Measurements from ENCODE around the gene CSNK1E.

Gene CSNK1E

DNA sequence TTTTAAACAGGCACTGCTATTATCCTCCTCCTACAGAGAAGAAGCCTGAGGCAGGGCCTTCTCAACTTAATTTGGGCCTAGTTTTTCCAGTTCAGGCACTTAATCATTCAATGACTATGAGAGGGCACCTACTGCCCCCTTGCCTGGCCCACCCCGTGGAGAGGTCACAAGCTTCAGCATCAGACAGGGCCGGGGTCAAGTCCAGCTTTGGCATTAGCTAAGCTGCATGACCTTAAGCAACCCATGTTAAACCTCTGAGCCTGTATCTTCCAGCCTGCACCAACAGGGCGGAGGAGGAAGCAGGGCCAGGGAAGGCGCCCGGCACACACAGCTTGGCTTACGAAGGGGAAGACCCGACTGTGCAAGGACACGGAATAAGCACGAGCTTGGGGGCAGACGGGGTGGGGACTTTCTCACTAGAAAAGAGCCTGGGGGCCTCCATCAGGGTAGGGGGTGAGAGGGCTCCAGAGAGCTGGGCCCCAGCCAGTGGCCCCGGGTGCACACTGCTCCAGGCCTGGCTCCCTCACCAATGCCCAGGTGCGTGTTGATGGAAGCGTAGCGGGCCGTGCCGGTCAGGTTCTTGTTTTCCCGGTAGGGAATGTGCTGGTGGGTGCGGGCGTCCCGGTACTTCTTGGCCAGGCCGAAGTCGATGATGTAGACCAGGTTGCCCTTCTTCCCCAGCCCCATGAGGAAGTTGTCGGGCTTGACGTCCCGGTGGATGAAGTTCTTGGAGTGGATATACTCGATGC, 16.9 kb downstream of the CSNK1E start:
- peaks cover 2% of the 10 kb centered on the region for H3K4me1 ChIP-seq (ENCODE audit: control insufficient read depth, low read depth, low read length)
- H3K36me3 ChIP-seq (ENCODE audit: control insufficient read depth, low read depth, low read length) = peaks cover 85% of the 10 kb centered on the region
- no peak overlapping the region for H3K27ac ChIP-seq (ENCODE audit: low read length)
- H3K9ac ChIP-seq (ENCODE audit: low read length) = no peak overlapping the region
- H3K27me3 ChIP-seq (ENCODE audit: control insufficient read depth, insufficient read depth, low read length) = no peaks in the 10 kb centered on the region
- H3K4me3 ChIP-seq (ENCODE audit: low read length) = no peak overlapping the region
- no peaks in the 10 kb centered on the region for H3K9me3 ChIP-seq (ENCODE audit: control insufficient read depth, low read depth, low read length)

DNA sequence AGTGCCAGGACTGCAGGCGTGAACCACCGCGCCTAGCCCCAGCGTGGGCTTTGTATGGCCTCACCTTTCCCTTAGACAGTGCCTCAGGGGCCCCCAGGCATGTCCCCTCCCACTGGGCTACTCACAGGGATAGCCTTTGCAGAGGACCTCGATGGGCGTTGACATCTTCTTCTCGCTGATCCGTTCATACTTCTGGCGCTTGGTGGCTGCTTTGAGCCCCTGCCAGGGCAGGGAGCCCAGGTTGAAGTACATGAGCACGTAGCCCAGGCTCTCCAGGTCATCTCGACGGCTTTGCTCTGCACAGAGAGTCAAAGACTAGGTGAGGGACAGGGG, 17.5 kb downstream of the CSNK1E start:
- no peak overlapping the region for H3K27ac ChIP-seq (ENCODE audit: low read length)
- no peak overlapping the region for H3K9ac ChIP-seq (ENCODE audit: low read length)
- no peak overlapping the region for H3K4me3 ChIP-seq (ENCODE audit: low read length)
- H3K9me3 ChIP-seq (ENCODE audit: control insufficient read depth, low read depth, low read length) = no peaks in the 10 kb centered on the region
- peaks cover 86% of the 10 kb centered on the region for H3K36me3 ChIP-seq (ENCODE audit: control insufficient read depth, low read depth, low read length)
- H3K27me3 ChIP-seq (ENCODE audit: control insufficient read depth, insufficient read depth, low read length) = no peaks in the 10 kb centered on the region
- no peaks in the 10 kb centered on the region for H3K4me1 ChIP-seq (ENCODE audit: control insufficient read depth, low read depth, low read length)

DNA sequence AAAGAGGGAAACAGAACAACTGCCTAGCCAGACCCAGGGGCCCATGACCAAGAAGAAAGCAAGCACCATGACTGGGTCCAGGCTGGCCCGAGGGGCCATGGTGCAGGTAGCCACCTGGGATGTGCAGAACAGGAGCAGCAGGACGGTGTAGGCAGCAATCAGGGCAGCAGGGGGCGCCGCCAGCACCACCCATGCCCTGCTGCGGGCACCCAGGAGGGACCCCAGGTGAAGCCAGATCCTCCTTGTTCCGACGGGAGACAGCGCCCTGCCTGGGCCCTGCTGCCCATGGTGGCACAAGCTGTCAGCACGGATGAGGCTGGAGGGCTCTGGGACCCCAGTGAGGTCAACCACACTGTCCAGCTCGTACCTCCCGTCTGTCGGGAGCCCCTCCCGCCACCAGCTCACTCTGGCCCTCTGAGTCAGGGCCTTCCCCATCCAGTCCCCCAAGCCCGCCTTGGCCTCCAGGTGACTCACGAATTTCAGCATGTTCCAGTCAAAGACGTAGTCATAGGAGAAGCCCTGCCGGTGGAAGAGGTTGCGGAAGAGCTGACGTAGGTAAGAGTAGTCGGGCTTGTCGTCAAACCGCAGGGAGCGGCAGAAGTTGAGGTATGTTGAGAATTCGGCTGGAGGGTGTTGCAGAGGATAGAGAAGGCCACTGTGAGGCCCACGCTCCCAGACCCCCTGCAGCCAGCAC, 18.8 kb downstream of the CSNK1E start:
- Histone ChIP-seq H3K9me3 (ENCODE audit: control insufficient read depth, low read depth, low read length) (no peaks in the 10 kb centered on the region), H3K27me3 (ENCODE audit: control insufficient read depth, insufficient read depth, low read length) (no peaks in the 10 kb centered on the region), H3K9ac (ENCODE audit: low read length) (no peak overlapping the region), H3K4me1 (ENCODE audit: control insufficient read depth, low read depth, low read length) (no peaks in the 10 kb centered on the region), H3K4me3 (ENCODE audit: low read length) (no peak overlapping the region), H3K36me3 (ENCODE audit: control insufficient read depth, low read depth, low read length) (peaks cover 85% of the 10 kb centered on the region), H3K27ac (ENCODE audit: low read length) (no peak overlapping the region)

DNA sequence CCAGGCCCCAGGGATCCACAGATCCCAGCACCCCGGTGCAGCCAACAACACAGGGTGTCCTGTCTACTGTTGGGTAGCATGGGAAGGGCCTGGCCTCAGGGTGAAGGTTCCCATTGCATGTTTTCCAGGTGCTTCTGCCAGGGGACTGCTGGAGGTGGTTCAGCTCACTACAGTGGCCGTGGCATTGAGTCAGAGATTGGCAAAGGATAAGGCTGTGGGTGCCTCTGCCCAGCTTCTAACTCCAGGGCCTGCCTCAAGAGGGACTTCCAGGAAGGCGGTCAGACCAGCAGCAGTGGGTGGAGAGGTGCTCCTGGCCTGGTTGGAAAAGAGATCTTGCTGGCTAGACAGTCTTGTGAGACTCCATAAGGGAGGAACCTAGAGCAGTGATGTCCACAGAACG, 20.9 kb downstream of the CSNK1E start:
- Histone ChIP-seq H3K4me1 (ENCODE audit: control insufficient read depth, low read depth, low read length) (no peaks in the 10 kb centered on the region), H3K27ac (ENCODE audit: low read length) (no peak overlapping the region), H3K36me3 (ENCODE audit: control insufficient read depth, low read depth, low read length) (peaks cover 86% of the 10 kb centered on the region), H3K4me3 (ENCODE audit: low read length) (no peak overlapping the region), H3K27me3 (ENCODE audit: control insufficient read depth, insufficient read depth, low read length) (no peaks in the 10 kb centered on the region), H3K9me3 (ENCODE audit: control insufficient read depth, low read depth, low read length) (no peaks in the 10 kb centered on the region), H3K9ac (ENCODE audit: low read length) (no peak overlapping the region)

DNA sequence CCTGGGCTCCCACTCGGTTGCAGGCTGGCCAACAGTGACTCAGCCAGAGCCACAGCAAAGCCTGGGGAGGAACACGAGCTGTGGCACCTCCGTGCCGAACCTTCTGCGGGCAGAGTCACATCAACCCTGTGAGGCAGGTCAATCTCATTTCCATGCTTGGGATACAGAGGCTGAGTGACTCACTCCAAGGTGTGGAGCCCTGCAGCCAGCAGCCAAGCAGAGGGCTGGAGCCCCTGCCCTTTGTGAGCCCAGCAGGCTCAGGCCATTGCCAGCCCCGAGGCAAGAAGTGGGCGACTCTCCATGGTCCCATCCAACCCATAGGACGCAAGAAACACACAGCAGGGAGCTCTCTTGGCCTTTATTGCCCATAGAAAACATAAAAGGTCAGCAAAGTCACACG, 21.4 kb downstream of the CSNK1E start:
- peaks cover 81% of the 10 kb centered on the region for H3K36me3 ChIP-seq (ENCODE audit: control insufficient read depth, low read depth, low read length)
- H3K9me3 ChIP-seq (ENCODE audit: control insufficient read depth, low read depth, low read length) = no peaks in the 10 kb centered on the region
- H3K27me3 ChIP-seq (ENCODE audit: control insufficient read depth, insufficient read depth, low read length) = no peaks in the 10 kb centered on the region
- no peak overlapping the region for H3K9ac ChIP-seq (ENCODE audit: low read length)
- no peak overlapping the region for H3K4me3 ChIP-seq (ENCODE audit: low read length)
- H3K27ac ChIP-seq (ENCODE audit: low read length) = no peak overlapping the region
- H3K4me1 ChIP-seq (ENCODE audit: control insufficient read depth, low read depth, low read length) = no peaks in the 10 kb centered on the region

DNA sequence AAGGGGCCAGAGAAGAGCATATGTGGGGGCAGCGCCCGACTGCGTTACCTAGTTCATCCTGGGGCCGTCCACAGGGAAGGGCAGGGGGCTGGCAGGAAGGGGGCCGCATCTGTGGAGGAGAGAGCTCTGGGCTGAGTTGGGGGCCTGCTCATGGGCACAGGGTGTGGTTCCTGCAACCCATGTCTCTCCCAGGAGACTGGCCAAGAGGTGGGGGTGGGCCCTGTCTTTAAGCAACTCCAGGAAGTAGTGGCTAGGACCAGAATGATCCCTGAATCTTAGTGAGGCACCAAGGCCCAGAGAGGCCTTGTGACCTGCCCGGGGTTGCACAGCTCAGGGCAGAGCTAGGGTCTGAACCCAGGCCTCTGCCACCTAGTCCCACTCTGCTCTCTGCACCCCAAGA, 21.9 kb downstream of the CSNK1E start:
- Histone ChIP-seq H3K4me3 (ENCODE audit: low read length) (no peak overlapping the region), H3K9me3 (ENCODE audit: control insufficient read depth, low read depth, low read length) (no peaks in the 10 kb centered on the region), H3K9ac (ENCODE audit: low read length) (no peak overlapping the region), H3K36me3 (ENCODE audit: control insufficient read depth, low read depth, low read length) (peaks cover 75% of the 10 kb centered on the region), H3K27ac (ENCODE audit: low read length) (no peak overlapping the region), H3K27me3 (ENCODE audit: control insufficient read depth, insufficient read depth, low read length) (no peaks in the 10 kb centered on the region), H3K4me1 (ENCODE audit: control insufficient read depth, low read depth, low read length) (no peaks in the 10 kb centered on the region)

DNA sequence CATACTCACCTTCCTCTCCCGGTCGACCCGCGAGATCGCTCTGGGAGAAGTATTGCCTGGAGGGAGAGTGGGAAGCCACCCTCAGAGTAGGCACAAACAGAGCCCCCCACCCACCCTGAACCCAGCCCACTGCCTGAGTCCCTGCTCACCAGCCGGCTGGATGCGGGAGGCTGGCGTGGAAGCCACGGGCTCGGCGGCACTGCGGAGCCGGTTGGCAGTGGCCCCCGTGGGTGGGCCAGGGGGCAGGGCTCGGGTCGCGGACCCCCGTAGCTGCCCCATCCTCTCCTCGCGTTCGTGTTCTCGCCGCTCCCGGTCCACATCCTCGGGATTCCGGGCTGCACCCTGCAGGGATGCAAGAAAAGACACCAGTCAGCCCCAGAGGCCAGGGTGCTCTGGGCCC, 23.0 kb downstream of the CSNK1E start:
- Histone ChIP-seq H3K4me3 (ENCODE audit: low read length) (no peak overlapping the region), H3K9ac (ENCODE audit: low read length) (no peak overlapping the region), H3K27ac (ENCODE audit: low read length) (no peak overlapping the region), H3K9me3 (ENCODE audit: control insufficient read depth, low read depth, low read length) (no peaks in the 10 kb centered on the region), H3K27me3 (ENCODE audit: control insufficient read depth, insufficient read depth, low read length) (no peaks in the 10 kb centered on the region), H3K4me1 (ENCODE audit: control insufficient read depth, low read depth, low read length) (no peaks in the 10 kb centered on the region), H3K36me3 (ENCODE audit: control insufficient read depth, low read depth, low read length) (peaks cover 64% of the 10 kb centered on the region)

DNA sequence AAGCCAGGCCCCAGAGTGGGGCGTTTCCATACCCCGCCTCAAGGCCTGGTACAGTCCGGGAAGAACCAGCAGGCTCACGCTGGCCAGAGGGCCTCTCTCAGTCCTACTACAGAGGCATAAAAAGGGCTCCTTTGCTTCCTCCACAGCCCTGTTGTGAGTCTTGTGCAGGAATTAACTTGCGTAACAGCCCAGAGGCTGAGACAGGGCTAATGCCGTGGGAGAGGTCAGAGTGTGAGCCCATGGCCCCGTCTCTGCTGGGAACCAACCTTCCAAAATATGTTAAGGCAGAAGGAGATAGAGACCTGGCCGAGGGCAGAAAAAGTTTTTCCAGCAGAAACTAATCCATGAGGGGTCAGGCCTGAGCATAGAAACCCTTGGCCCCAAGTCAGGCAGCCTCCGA, 24.5 kb downstream of the CSNK1E start:
- no peaks in the 10 kb centered on the region for H3K9me3 ChIP-seq (ENCODE audit: control insufficient read depth, low read depth, low read length)
- H3K4me3 ChIP-seq (ENCODE audit: low read length) = no peak overlapping the region
- H3K27ac ChIP-seq (ENCODE audit: low read length) = no peak overlapping the region
- H3K4me1 ChIP-seq (ENCODE audit: control insufficient read depth, low read depth, low read length) = no peaks in the 10 kb centered on the region
- peaks cover 49% of the 10 kb centered on the region for H3K36me3 ChIP-seq (ENCODE audit: control insufficient read depth, low read depth, low read length)
- no peak overlapping the region for H3K9ac ChIP-seq (ENCODE audit: low read length)
- H3K27me3 ChIP-seq (ENCODE audit: control insufficient read depth, insufficient read depth, low read length) = no peaks in the 10 kb centered on the region

DNA sequence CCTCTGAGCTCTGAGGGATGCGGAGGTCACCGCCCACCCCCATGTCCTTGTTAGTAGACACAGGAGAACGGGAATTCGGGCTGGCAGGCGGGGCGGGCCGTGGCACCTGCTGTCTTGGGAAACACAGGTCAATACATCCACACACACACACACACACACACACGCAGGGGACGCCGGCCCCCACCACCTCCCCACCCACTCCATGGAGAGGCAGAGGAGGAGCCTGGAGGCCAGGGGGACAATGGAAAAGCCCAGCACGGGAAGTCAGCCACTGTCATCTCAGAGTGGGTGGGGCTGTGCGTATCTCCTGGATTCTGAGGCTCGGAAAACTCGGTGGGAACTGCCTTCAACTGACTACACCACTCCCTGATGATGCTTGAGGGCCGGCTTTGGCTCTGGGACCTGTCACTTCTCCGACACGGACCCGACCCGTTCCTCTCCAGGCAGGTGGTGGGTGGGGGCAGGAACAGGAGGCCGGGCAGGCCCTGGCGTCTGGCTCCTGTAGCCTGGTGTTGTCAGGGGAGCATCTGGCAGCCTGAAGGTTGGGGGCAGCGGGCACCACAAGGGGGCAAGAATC, 25.9 kb downstream of the CSNK1E start:
- Histone ChIP-seq H3K27me3 (ENCODE audit: control insufficient read depth, insufficient read depth, low read length) (no peaks in the 10 kb centered on the region), H3K4me3 (ENCODE audit: low read length) (no peak overlapping the region), H3K27ac (ENCODE audit: low read length) (no peak overlapping the region), H3K9me3 (ENCODE audit: control insufficient read depth, low read depth, low read length) (no peaks in the 10 kb centered on the region), H3K36me3 (ENCODE audit: control insufficient read depth, low read depth, low read length) (peaks cover 35% of the 10 kb centered on the region), H3K9ac (ENCODE audit: low read length) (no peak overlapping the region), H3K4me1 (ENCODE audit: control insufficient read depth, low read depth, low read length) (no peaks in the 10 kb centered on the region)

DNA sequence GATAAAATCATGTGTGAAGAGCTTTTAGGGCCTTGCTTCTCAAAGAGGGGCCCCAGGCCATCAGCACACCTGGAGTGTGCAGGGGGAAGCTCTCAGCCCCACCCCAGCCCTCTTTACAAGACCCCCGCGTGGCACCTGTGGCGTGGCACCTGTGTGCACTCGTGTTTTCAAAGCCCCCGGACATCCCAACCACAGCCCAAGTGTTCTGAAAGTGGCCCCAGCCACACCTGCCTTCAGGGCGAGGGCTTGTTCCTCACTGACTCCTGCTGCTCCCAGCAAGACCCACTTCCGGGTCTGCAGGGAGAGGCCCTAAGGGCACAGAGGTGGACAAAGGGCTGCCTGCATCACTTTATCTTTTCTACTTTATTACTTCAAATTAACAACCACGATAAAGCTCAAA, 26.9 kb downstream of the CSNK1E start:
- no peak overlapping the region for H3K9ac ChIP-seq (ENCODE audit: low read length)
- no peaks in the 10 kb centered on the region for H3K9me3 ChIP-seq (ENCODE audit: control insufficient read depth, low read depth, low read length)
- no peak overlapping the region for H3K4me3 ChIP-seq (ENCODE audit: low read length)
- H3K4me1 ChIP-seq (ENCODE audit: control insufficient read depth, low read depth, low read length) = no peaks in the 10 kb centered on the region
- peaks cover 26% of the 10 kb centered on the region for H3K36me3 ChIP-seq (ENCODE audit: control insufficient read depth, low read depth, low read length)
- H3K27me3 ChIP-seq (ENCODE audit: control insufficient read depth, insufficient read depth, low read length) = no peaks in the 10 kb centered on the region
- H3K27ac ChIP-seq (ENCODE audit: low read length) = no peak overlapping the region

DNA sequence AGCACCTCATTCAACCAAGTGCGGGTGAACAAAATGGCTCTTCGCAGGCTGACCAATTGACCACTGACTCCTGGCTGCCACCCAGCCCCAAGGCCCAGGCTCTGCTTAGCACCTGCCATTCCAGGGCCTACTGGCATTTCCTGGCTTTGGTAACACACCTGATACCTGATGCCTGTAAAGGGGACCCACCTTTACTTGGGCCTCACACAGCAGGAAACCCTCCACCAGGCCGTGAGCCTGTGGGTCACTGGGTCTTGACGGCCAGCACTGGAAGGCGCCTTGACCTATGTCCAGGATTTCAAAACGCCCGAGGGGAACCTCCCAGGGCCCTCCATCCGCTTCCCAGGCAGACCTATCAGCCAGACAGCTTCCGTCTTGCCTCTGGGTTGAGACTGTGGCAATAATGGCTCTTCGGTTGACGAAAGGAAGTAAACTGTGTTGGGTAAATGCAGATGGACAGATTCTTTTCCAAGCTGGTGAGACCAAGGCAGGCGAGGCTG, 27.6 kb downstream of the CSNK1E start:
- H3K4me3 ChIP-seq (ENCODE audit: low read length) = no peak overlapping the region
- H3K4me1 ChIP-seq (ENCODE audit: control insufficient read depth, low read depth, low read length) = no peaks in the 10 kb centered on the region
- no peak overlapping the region for H3K9ac ChIP-seq (ENCODE audit: low read length)
- no peak overlapping the region for H3K27ac ChIP-seq (ENCODE audit: low read length)
- H3K9me3 ChIP-seq (ENCODE audit: control insufficient read depth, low read depth, low read length) = no peaks in the 10 kb centered on the region
- no peaks in the 10 kb centered on the region for H3K27me3 ChIP-seq (ENCODE audit: control insufficient read depth, insufficient read depth, low read length)
- peaks cover 25% of the 10 kb centered on the region for H3K36me3 ChIP-seq (ENCODE audit: control insufficient read depth, low read depth, low read length)
